Raji (cell line): ENCODE results near the gene HMBS.
A peak's percentile ranks its signal among the peaks of the same experiment; 100 is the strongest.

Experiments
- POLR2A ChIP-seq: IDR thresholded peaks from 2 replicates; pipeline ENCODE4 v1.6.1; 2011; ENCODE audit warnings: low read depth, low read length, control low read depth; ENCODE audit not compliant: insufficient read depth

HMBS gene

GRCh38 chr11:119121008-119121810, 36.5 kb downstream of the HMBS start, which contains the start of gene HINFP:
Gene HINFP, plus strand, starts transcription at chr11:119121580. Its CDS starts 5,365 bp downstream, at chr11:119126945.
- peak; percentile 94 for TF ChIP-seq POLR2A

- TF ChIP-seq POLR2A: no peak
Observed at GRCh38 chr11:119121811-119122124, 37.1 kb downstream of the HMBS start.

GRCh38 chr11:119125821-119126220, 41.1 kb downstream of the HMBS start:
- no peak for TF ChIP-seq POLR2A

GRCh38 chr11:119126675-119127268, 42.1 kb downstream of the HMBS start:
- TF ChIP-seq POLR2A: 0 out of 2 replicates have a peak, but pooled peaks have one; percentile 24

GRCh38 chr11:119130662-119131061, 46.0 kb downstream of the HMBS start:
- TF ChIP-seq POLR2A: no peak

- TF ChIP-seq POLR2A: no peak
Observed at GRCh38 chr11:119134389-119134978, 49.8 kb downstream of the HMBS start.
